Neural progenitor cell (in vitro differentiated cells): ENCODE measurements around the gene PRELP. TPM values are rescaled to one million over a fixed set of nuclear protein-coding genes. Genes with fewer than 3 reads are reported as not detected.

Experiments
- DNase-seq: peaks from one replicate; pipeline ENCODE4 v3.0.0-alpha.2; 2016; ENCODE audit warnings: low spot score
- H2AFZ ChIP-seq: fragments of 200-600 bp; sonication (generic); replicated peaks from 2 replicates; pipeline ENCODE4 v1.6.1; 2016; ENCODE audit warnings: antibody characterized with exemption
- H3F3A ChIP-seq: fragments of 200-600 bp; sonication (generic); 2 replicates; pipeline ENCODE4 v1.6.1; 2016; ENCODE audit warnings: antibody characterized with exemption, low read depth
- H3K27ac ChIP-seq: fragments of 200-600 bp; sonication (generic); 2 replicates; pipeline ENCODE4 v1.5.1; 2016; ENCODE audit warnings: mild to moderate bottlenecking
- H3K27me3 ChIP-seq: fragments of 200-600 bp; sonication (generic); 2 replicates; pipeline ENCODE4 v1.6.1; 2016; ENCODE audit warnings: mild to moderate bottlenecking, moderate library complexity
- H3K36me3 ChIP-seq: fragments of 200-600 bp; sonication (generic); 2 replicates; pipeline ENCODE4 v1.5.1; 2016
- H3K4me1 ChIP-seq: fragments of 200-600 bp; sonication (generic); 2 replicates; pipeline ENCODE4 v1.6.1; 2016; ENCODE audit warnings: mixed run types
- H3K4me2 ChIP-seq: fragments of 200-600 bp; sonication (generic); 2 replicates; pipeline ENCODE4 v1.6.1; 2016
- H3K4me3 ChIP-seq: fragments of 200-600 bp; sonication (generic); 2 replicates; pipeline ENCODE4 v1.5.1; 2016
- H3K79me2 ChIP-seq: fragments of 200-600 bp; sonication (generic); 2 replicates; pipeline ENCODE4 v1.6.1; 2016; ENCODE audit warnings: low read depth
- H3K9ac ChIP-seq: fragments of 200-600 bp; sonication (generic); 2 replicates; pipeline ENCODE4 v1.6.1; 2016
- H3K9me3 ChIP-seq: fragments of 200-600 bp; sonication (generic); 2 replicates; pipeline ENCODE4 v1.5.1; 2016; ENCODE audit warnings: low read depth
- H4K20me1 ChIP-seq: fragments of 200-600 bp; sonication (generic); 2 replicates; pipeline ENCODE4 v1.6.1; 2016; ENCODE audit warnings: low read depth
- H3K27ac Mint-ChIP-seq: 3 replicates; pipeline ENCODE4 v1.8.0; 2021; ENCODE audit warnings: mixed read lengths
- H3K27me3 Mint-ChIP-seq: 2 replicates; pipeline ENCODE4 v1.8.0; 2022; ENCODE audit warnings: low read depth, mild to moderate bottlenecking, inconsistent platforms, moderate library complexity, mixed read lengths; ENCODE audit not compliant: insufficient read depth
- H3K36me3 Mint-ChIP-seq: 3 replicates; pipeline ENCODE4 v1.8.0; 2021; ENCODE audit warnings: mixed read lengths
- H3K4me1 Mint-ChIP-seq: 3 replicates; pipeline ENCODE4 v1.8.0; 2021; ENCODE audit warnings: mixed read lengths
- H3K4me3 Mint-ChIP-seq: 3 replicates; pipeline ENCODE4 v1.8.0; 2021; ENCODE audit warnings: mild to moderate bottlenecking, moderate library complexity, mixed read lengths
- H3K9me3 Mint-ChIP-seq: 3 replicates; pipeline ENCODE4 v1.8.0; 2020; ENCODE audit warnings: mixed read lengths
- EZH2 ChIP-seq: fragments of 200-600 bp; sonication (generic); IDR thresholded peaks from 2 replicates; pipeline ENCODE4 v1.6.1; 2017; ENCODE audit warnings: antibody characterized with exemption, mild to moderate bottlenecking, moderate library complexity
- EZH2phosphoT487 ChIP-seq: fragments of 200-600 bp; sonication (generic); IDR thresholded peaks from 2 replicates; pipeline ENCODE4 v1.6.1; 2017; ENCODE audit warnings: antibody characterized with exemption
- total RNA-seq: library from RNA; depleted of rRNA; stranded (reverse); fragments of >200 nt; gene quantifications from 2 replicates; pipeline ENCODE4 v1.2.3, GENCODE V29; 2015; ENCODE audit warnings: low replicate concordance
- TF ChIP-seq, protein P1 (sequence below): fragments of 200-600 bp; sonication (generic); IDR thresholded peaks from 2 replicates; pipeline ENCODE4 v1.5.1; 2017; ENCODE audit warnings: antibody characterized with exemption, mild to moderate bottlenecking

PRELP gene
- total RNA-seq, 1 donor from 2014 or later: 0.26 TPM

GRCh38 chr1:203539831-203540546, 64.4 kb downstream of the PRELP start:
- H3K27me3 Mint-ChIP-seq: peaks cover 5% of the 10 kb centered on the region
- no peak overlapping the region for H2AFZ ChIP-seq
- peaks cover 7% of the 10 kb centered on the region for H3K4me1 Mint-ChIP-seq
- H3K4me3 Mint-ChIP-seq: no peak overlapping the region
- no peaks in the 10 kb centered on the region for H3K9me3 Mint-ChIP-seq
- no peaks in the 10 kb centered on the region for H3K36me3 ChIP-seq
- H4K20me1 ChIP-seq: no peaks in the 10 kb centered on the region
- no peaks in the 10 kb centered on the region for H3K4me1 ChIP-seq
- no peak for DNase-seq
- no peak overlapping the region for H3K4me2 ChIP-seq
- TF ChIP-seq EZH2phosphoT487 (no peak), EZH2 (no peak)
- TF ChIP-seq, protein P1, sequence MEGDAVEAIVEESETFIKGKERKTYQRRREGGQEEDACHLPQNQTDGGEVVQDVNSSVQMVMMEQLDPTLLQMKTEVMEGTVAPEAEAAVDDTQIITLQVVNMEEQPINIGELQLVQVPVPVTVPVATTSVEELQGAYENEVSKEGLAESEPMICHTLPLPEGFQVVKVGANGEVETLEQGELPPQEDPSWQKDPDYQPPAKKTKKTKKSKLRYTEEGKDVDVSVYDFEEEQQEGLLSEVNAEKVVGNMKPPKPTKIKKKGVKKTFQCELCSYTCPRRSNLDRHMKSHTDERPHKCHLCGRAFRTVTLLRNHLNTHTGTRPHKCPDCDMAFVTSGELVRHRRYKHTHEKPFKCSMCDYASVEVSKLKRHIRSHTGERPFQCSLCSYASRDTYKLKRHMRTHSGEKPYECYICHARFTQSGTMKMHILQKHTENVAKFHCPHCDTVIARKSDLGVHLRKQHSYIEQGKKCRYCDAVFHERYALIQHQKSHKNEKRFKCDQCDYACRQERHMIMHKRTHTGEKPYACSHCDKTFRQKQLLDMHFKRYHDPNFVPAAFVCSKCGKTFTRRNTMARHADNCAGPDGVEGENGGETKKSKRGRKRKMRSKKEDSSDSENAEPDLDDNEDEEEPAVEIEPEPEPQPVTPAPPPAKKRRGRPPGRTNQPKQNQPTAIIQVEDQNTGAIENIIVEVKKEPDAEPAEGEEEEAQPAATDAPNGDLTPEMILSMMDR: no peak
- H3K27ac ChIP-seq: no peak overlapping the region
- no peaks in the 10 kb centered on the region for H3F3A ChIP-seq
- H3K36me3 Mint-ChIP-seq: no peaks in the 10 kb centered on the region
- no peaks in the 10 kb centered on the region for H3K79me2 ChIP-seq
- H3K27ac Mint-ChIP-seq: no peak overlapping the region
- no peak overlapping the region for H3K9ac ChIP-seq
- H3K27me3 ChIP-seq: no peaks in the 10 kb centered on the region
- H3K4me3 ChIP-seq: no peak overlapping the region
- H3K9me3 ChIP-seq: no peaks in the 10 kb centered on the region

Other genes with a start within 250 kb of the PRELP start
- gene CHIT1, start 246.1 kb upstream of the PRELP start, total RNA-seq: 0.03 and 0.11 TPM in 2 replicates
- gene BTG2, start 170.3 kb upstream of the PRELP start, total RNA-seq: 26.5 and 47.6 TPM in 2 replicates
- gene FMOD, start 124.7 kb upstream of the PRELP start, total RNA-seq: 0.19 TPM in 1 of 2 replicates, not detected in the other
- gene OPTC, start 18.3 kb downstream of the PRELP start, total RNA-seq: 0.50 TPM in 1 of 2 replicates, not detected in the other
- gene ATP2B4, start 151.0 kb downstream of the PRELP start, total RNA-seq: 39.6 and 39.8 TPM in 2 replicates